Stimulated activated naive CD4-positive, alpha-beta T cell (primary cell): ENCODE data around the gene EMD.

Source experiments
- DNase-seq, 6 experiments: peaks; one replicate each; lab custom pipeline; 2025; lab: John Stamatoyannopoulos, UW

Gene EMD

GRCh38 chrX:154355094-154355775 is 23.9 kb upstream of the EMD start:
- no peak for DNase-seq

GRCh38 chrX:154355776-154356140 is 23.3 kb upstream of the EMD start:
- DNase-seq, result no peak

GRCh38 chrX:154356596-154356995 is 22.5 kb upstream of the EMD start:
- no peak for DNase-seq

GRCh38 chrX:154357205-154357604 is 21.9 kb upstream of the EMD start:
- DNase-seq, result no peak

GRCh38 chrX:154358011-154358410 is 21.1 kb upstream of the EMD start:
- DNase-seq, result no peak

- DNase-seq, result no peak
Measured at GRCh38 chrX:154358829-154359228, 20.3 kb upstream of the EMD start.

- DNase-seq, result no peak
Measured at GRCh38 chrX:154359362-154360154, 19.5 kb upstream of the EMD start.

GRCh38 chrX:154360155-154360713 is 18.9 kb upstream of the EMD start:
- DNase-seq, result no peak

GRCh38 chrX:154362085-154362742 is 16.9 kb upstream of the EMD start:
- no peak for DNase-seq

GRCh38 chrX:154363706-154364439 is 15.2 kb upstream of the EMD start:
- DNase-seq, result no peak

- DNase-seq, result no peak
Measured at GRCh38 chrX:154365052-154365600, 14.0 kb upstream of the EMD start.

GRCh38 chrX:154365997-154366665 is 13.0 kb upstream of the EMD start:
- no peak for DNase-seq

- DNase-seq, result no peak
Measured at GRCh38 chrX:154366666-154367055, 12.4 kb upstream of the EMD start.

- no peak for DNase-seq
Measured at GRCh38 chrX:154367474-154368308, 11.4 kb upstream of the EMD start.

GRCh38 chrX:154368630-154369448 is 10.3 kb upstream of the EMD start:
- peak; percentile 50 to 76 (median 66) for DNase-seq

GRCh38 chrX:154369449-154370299 is 9.4 kb upstream of the EMD start:
- peak; percentile 45 to 57 (median 48) for DNase-seq

GRCh38 chrX:154370300-154371016 is 8.6 kb upstream of the EMD start:
- DNase-seq, result peak in 1 of 6 experiments; percentile 29
